Panc1 (cell line): ENCODE measurements around the gene GOLGA8M.
"Not testable (repeated sequence)": the region's sequence is repeated elsewhere in the genome, so short reads cannot be mapped to it uniquely, and the experiment has no call there.

Experiments
- POLR2AphosphoS5 ChIP-seq: IDR thresholded peaks from 2 replicates; pipeline ENCODE4 v1.6.1; 2012; ENCODE audit warnings: mild to moderate bottlenecking, low read depth, low read length, moderate library complexity
- REST ChIP-seq, 2 experiments: IDR thresholded peaks; 2 replicates each; pipeline ENCODE4 v1.6.1; 2011 to 2012; ENCODE audit warnings: low read depth in 2 of 2, control low read depth in 1 of 2, low read length in 1 of 2, mild to moderate bottlenecking in 1 of 2, moderate library complexity in 1 of 2; ENCODE audit not compliant: insufficient read depth in 1 of 2
- SIN3A ChIP-seq: IDR thresholded peaks from 2 replicates; pipeline ENCODE4 v1.6.1; 2012; ENCODE audit warnings: low read depth, mild to moderate bottlenecking, low read length, moderate library complexity, borderline replicate concordance; ENCODE audit not compliant: insufficient read depth
- TCF7L2 ChIP-seq: IDR thresholded peaks from 2 replicates; pipeline ENCODE4 v1.6.1; 2011; ENCODE audit warnings: mild to moderate bottlenecking, low read depth, low read length, inconsistent platforms
- TF ChIP-seq, protein P1 (sequence below): fragments of 450-650 bp; IDR thresholded peaks from 2 replicates; pipeline ENCODE4 v1.5.1; 2017; ENCODE audit warnings: mild to moderate bottlenecking

- TF ChIP-seq, protein P1, sequence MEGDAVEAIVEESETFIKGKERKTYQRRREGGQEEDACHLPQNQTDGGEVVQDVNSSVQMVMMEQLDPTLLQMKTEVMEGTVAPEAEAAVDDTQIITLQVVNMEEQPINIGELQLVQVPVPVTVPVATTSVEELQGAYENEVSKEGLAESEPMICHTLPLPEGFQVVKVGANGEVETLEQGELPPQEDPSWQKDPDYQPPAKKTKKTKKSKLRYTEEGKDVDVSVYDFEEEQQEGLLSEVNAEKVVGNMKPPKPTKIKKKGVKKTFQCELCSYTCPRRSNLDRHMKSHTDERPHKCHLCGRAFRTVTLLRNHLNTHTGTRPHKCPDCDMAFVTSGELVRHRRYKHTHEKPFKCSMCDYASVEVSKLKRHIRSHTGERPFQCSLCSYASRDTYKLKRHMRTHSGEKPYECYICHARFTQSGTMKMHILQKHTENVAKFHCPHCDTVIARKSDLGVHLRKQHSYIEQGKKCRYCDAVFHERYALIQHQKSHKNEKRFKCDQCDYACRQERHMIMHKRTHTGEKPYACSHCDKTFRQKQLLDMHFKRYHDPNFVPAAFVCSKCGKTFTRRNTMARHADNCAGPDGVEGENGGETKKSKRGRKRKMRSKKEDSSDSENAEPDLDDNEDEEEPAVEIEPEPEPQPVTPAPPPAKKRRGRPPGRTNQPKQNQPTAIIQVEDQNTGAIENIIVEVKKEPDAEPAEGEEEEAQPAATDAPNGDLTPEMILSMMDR = not testable (repeated sequence)
- TF ChIP-seq SIN3A; POLR2AphosphoS5; TCF7L2; REST (IDR thresholded peaks at IDR 0.05; ENCODE audit: insufficient read depth in 1 of 2, low read depth in 2 of 2, low read length in 1 of 2): not testable (repeated sequence)
These were observed 56.7 kb downstream of the GOLGA8M start for GRCh38 chr15:28655329-28656017.
